Panc1 (cell line): ENCODE measurements around the gene KIF21A. TPM values are rescaled to one million over a fixed set of nuclear protein-coding genes. Genes with fewer than 3 reads are reported as not detected.

Experiments
- ATAC-seq: fragments of 200-7000 bp; cut with Tn5 transposase; 2 replicates; pipeline ENCODE4 v1.9.1; 2020; ENCODE audit warnings: mild to moderate bottlenecking, moderate library complexity
- BruUV-seq: library from RNA; stranded (reverse); fragments of 400-500 nt; replicated peaks from 2 replicates; lab custom pipeline; 2021; lab: Mats Ljungman, UMichigan
- CTCF ChIA-PET: fragments of 300-600 bp; sonication (Branson Sonifier 250); formaldehyde crosslinking; loops from one replicate; lab custom pipeline; 2022; ENCODE audit warnings: antibody characterized with exemption; lab: Charles Lee
- POLR2A ChIA-PET: fragments of 300-600 bp; sonication (Branson Sonifier 250); formaldehyde crosslinking; loops from one replicate; lab custom pipeline; 2022; ENCODE audit warnings: antibody characterized with exemption; lab: Charles Lee
- DNase-seq: peaks from one replicate; pipeline ENCODE4 v3.0.0-alpha.2; 2010; ENCODE audit warnings: low read depth, low spot score
- H3K27ac ChIP-seq: 2 replicates; pipeline ENCODE4 v1.5.1; 2011; ENCODE audit warnings: mild to moderate bottlenecking, low read length, inconsistent platforms
- H3K27me3 ChIP-seq: fragments of 200-500 bp; sonication (Bioruptor generic); 2 replicates; pipeline ENCODE4 v1.6.0; 2014; ENCODE audit warnings: low read length, inconsistent platforms; ENCODE audit not compliant: control insufficient read depth, insufficient read depth
- H3K36me3 ChIP-seq: fragments of 200-500 bp; sonication (Bioruptor generic); 2 replicates; pipeline ENCODE4 v1.5.1; 2014; ENCODE audit warnings: inconsistent platforms, mild to moderate bottlenecking, low read length, moderate library complexity; ENCODE audit not compliant: control insufficient read depth, insufficient read depth
- H3K4me1 ChIP-seq: 2 replicates; pipeline ENCODE4 v1.5.1; 2011; ENCODE audit warnings: inconsistent platforms, mild to moderate bottlenecking, low read length, moderate library complexity; ENCODE audit not compliant: control insufficient read depth, insufficient read depth
- H3K4me3 ChIP-seq, 2 experiments: 2 replicates each; pipeline ENCODE4 v1.5.1; 2011 to 2012; ENCODE audit warnings: low read depth in 2 of 2, low read length in 2 of 2, mild to moderate bottlenecking in 2 of 2, inconsistent platforms in 1 of 2, moderate library complexity in 1 of 2
- H3K9me3 ChIP-seq: fragments of 200-500 bp; sonication (Bioruptor generic); 2 replicates; pipeline ENCODE4 v1.5.1; 2014; ENCODE audit warnings: low read depth, mild to moderate bottlenecking, inconsistent platforms, low read length, moderate library complexity; ENCODE audit not compliant: control insufficient read depth, insufficient read depth
- POLR2AphosphoS5 ChIP-seq: IDR thresholded peaks from 2 replicates; pipeline ENCODE4 v1.6.1; 2012; ENCODE audit warnings: mild to moderate bottlenecking, low read depth, low read length, moderate library complexity
- SIN3A ChIP-seq: IDR thresholded peaks from 2 replicates; pipeline ENCODE4 v1.6.1; 2012; ENCODE audit warnings: low read depth, mild to moderate bottlenecking, low read length, moderate library complexity, borderline replicate concordance; ENCODE audit not compliant: insufficient read depth
- TCF7L2 ChIP-seq: IDR thresholded peaks from 2 replicates; pipeline ENCODE4 v1.6.1; 2011; ENCODE audit warnings: mild to moderate bottlenecking, low read depth, low read length, inconsistent platforms
- in situ Hi-C: cut with HindIII; loops from 2 replicates; pipeline ENCODE4 v1.10.0; 2016; ENCODE audit warnings: low sequenced_read_pairs, low pct_unique_long_range_greater_than_20kb
- intact Hi-C: fragments of 100-400 bp; cut with micrococcal nuclease; formaldehyde crosslinking; loops from one replicate; pipeline ENCODE4 v1.10.0; 2022; ENCODE audit not compliant: unreplicated experiment
- total RNA-seq: library from RNA; stranded (reverse); gene quantifications from one replicate; pipeline ENCODE4 v1.2.1, GENCODE V29; 2021; ENCODE audit not compliant: unreplicated experiment
- TF ChIP-seq, protein P1 (sequence below), 2 experiments: IDR thresholded peaks; 2 replicates each; pipeline ENCODE4 v1.6.1; 2011 to 2012; ENCODE audit warnings: low read depth in 2 of 2, control low read depth in 1 of 2, low read length in 1 of 2, mild to moderate bottlenecking in 1 of 2, moderate library complexity in 1 of 2; ENCODE audit not compliant: insufficient read depth in 1 of 2
- TF ChIP-seq, protein P2 (sequence below): fragments of 450-650 bp; IDR thresholded peaks from 2 replicates; pipeline ENCODE4 v1.5.1; 2017; ENCODE audit warnings: mild to moderate bottlenecking

Gene KIF21A
- total RNA-seq, 1 experiment from 2014 or later: 25.6 TPM

DNA sequence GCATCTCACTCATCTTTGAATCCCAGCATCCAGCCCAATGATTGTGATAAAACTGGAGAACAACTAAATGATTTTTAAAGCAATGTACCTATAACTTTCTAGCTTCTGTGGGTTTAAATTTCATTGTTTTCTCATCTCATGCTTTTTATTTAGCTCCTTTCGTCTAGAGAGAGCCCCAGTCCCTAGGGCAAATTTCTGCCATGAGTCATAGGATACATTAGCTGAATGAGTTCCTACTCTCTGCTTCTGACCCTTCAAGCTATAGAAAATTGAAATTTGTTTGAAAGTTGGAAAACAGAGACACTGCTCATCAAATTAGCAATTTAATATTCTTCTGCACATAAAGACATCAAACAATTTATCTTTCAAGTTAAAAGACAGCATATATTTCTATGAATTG, 113.9 kb downstream of the KIF21A start:
- Histone ChIP-seq H3K27ac (no peak overlapping the region), H3K27me3 (no peaks in the 10 kb centered on the region), H3K4me3 (no peak overlapping the region), H3K4me1 (no peaks in the 10 kb centered on the region), H3K36me3 (peaks cover 10% of the 10 kb centered on the region), H3K9me3 (no peaks in the 10 kb centered on the region)
- no peak for DNase-seq
- TF ChIP-seq POLR2AphosphoS5: no peak
- no peak for TF ChIP-seq TCF7L2
- TF ChIP-seq, protein P1, sequence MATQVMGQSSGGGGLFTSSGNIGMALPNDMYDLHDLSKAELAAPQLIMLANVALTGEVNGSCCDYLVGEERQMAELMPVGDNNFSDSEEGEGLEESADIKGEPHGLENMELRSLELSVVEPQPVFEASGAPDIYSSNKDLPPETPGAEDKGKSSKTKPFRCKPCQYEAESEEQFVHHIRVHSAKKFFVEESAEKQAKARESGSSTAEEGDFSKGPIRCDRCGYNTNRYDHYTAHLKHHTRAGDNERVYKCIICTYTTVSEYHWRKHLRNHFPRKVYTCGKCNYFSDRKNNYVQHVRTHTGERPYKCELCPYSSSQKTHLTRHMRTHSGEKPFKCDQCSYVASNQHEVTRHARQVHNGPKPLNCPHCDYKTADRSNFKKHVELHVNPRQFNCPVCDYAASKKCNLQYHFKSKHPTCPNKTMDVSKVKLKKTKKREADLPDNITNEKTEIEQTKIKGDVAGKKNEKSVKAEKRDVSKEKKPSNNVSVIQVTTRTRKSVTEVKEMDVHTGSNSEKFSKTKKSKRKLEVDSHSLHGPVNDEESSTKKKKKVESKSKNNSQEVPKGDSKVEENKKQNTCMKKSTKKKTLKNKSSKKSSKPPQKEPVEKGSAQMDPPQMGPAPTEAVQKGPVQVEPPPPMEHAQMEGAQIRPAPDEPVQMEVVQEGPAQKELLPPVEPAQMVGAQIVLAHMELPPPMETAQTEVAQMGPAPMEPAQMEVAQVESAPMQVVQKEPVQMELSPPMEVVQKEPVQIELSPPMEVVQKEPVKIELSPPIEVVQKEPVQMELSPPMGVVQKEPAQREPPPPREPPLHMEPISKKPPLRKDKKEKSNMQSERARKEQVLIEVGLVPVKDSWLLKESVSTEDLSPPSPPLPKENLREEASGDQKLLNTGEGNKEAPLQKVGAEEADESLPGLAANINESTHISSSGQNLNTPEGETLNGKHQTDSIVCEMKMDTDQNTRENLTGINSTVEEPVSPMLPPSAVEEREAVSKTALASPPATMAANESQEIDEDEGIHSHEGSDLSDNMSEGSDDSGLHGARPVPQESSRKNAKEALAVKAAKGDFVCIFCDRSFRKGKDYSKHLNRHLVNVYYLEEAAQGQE (IDR thresholded peaks at IDR 0.05; ENCODE audit: insufficient read depth in 1 of 2, low read depth in 2 of 2, low read length in 1 of 2): no peak
- TF ChIP-seq SIN3A: no peak
- TF ChIP-seq, protein P2, sequence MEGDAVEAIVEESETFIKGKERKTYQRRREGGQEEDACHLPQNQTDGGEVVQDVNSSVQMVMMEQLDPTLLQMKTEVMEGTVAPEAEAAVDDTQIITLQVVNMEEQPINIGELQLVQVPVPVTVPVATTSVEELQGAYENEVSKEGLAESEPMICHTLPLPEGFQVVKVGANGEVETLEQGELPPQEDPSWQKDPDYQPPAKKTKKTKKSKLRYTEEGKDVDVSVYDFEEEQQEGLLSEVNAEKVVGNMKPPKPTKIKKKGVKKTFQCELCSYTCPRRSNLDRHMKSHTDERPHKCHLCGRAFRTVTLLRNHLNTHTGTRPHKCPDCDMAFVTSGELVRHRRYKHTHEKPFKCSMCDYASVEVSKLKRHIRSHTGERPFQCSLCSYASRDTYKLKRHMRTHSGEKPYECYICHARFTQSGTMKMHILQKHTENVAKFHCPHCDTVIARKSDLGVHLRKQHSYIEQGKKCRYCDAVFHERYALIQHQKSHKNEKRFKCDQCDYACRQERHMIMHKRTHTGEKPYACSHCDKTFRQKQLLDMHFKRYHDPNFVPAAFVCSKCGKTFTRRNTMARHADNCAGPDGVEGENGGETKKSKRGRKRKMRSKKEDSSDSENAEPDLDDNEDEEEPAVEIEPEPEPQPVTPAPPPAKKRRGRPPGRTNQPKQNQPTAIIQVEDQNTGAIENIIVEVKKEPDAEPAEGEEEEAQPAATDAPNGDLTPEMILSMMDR: no peak
- ATAC-seq: no peak
- ChIA-PET CTCF (no interaction called here), POLR2A (no interaction called here)
- no TSS peak for BruUV-seq
- intact Hi-C loops (loop anchor here (10.0 kb wide), 1 partner anchor 286 kb away; the partner anchor contains the start of gene ABCD2), in situ Hi-C loops (no loop called here)

DNA sequence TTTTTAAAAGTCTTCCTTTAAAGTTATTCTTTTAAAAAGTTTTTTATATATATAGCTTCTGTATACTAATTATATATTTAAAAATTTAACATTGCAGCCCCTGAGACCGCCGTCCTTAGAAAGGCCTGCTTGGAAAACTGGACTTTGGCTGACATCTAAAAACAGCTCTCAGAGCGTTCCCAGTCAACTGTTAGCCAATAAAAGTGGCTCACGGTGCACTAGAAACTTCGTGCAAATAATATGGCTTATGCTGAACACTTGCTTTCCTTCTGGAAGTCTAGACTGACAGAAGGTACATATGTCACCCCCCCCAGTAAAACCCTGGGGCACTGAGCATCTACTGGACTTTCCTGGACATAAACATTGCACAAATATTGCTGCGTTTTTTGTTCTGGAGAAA, 115.0 kb downstream of the KIF21A start:
- peaks cover 10% of the 10 kb centered on the region for H3K36me3 ChIP-seq
- ATAC-seq: no peak
- in situ Hi-C loops: no loop called here
- ChIA-PET POLR2A (no interaction called here), CTCF (no interaction called here)
- H3K27ac ChIP-seq: no peak overlapping the region
- DNase-seq: no peak
- intact Hi-C loops: loop anchor here (10.0 kb wide), 1 partner anchor 287 kb away; the partner anchor contains the start of gene ABCD2
- no peak overlapping the region for H3K4me3 ChIP-seq
- TF ChIP-seq SIN3A (no peak), POLR2AphosphoS5 (no peak), TCF7L2 (no peak)
- TF ChIP-seq, protein P1 (IDR thresholded peaks at IDR 0.05; ENCODE audit: insufficient read depth in 1 of 2, low read depth in 2 of 2, low read length in 1 of 2): no peak
- TF ChIP-seq, protein P2: no peak
- BruUV-seq: no TSS peak
- H3K9me3 ChIP-seq: no peaks in the 10 kb centered on the region
- no peaks in the 10 kb centered on the region for H3K27me3 ChIP-seq
- no peaks in the 10 kb centered on the region for H3K4me1 ChIP-seq
